H1 (cell line): Measurements from ENCODE around the gene TLE1. TPM values are rescaled to one million over a fixed set of nuclear protein-coding genes. Genes with fewer than 3 reads are reported as not detected.

ENCODE experiments used
- CTBP2 ChIP-seq: IDR thresholded peaks from 2 replicates; pipeline ENCODE4 v1.7.0; 2011; ENCODE audit warnings: borderline replicate concordance, mild to moderate bottlenecking, moderate library complexity, mixed read lengths, low read length; ENCODE audit not compliant: insufficient read depth, insufficient read length
- MAFK ChIP-seq: IDR thresholded peaks from 2 replicates; pipeline ENCODE4 v1.6.1; 2012; ENCODE audit warnings: low read depth, mild to moderate bottlenecking, improper control_type of control experiment, low read length
- polyA plus RNA-seq, 7 experiments: library from polyadenylated mRNA; depleted of rRNA in 3 of 7; stranded (reverse) in 5 of 7; unstranded in 2 of 7; fragments of >200 nt in 5 of 7; fragments of 200-250 nt in 2 of 7; gene quantifications; 1 replicate in 5 of 7; 2 replicates in 1 of 7; 4 replicates in 1 of 7; pipeline versions ENCODE4 v1.2.1 to v1.2.3, GENCODE V29; 2011 to 2013; ENCODE audit warnings: missing spikeins in 2 of 7, mixed read lengths in 2 of 7
- total RNA-seq: library from RNA; stranded (reverse); fragmentation: NEBNext Ultra II Directional; extraction: Animal tissue kit (Norgen Biotek cat#: 25700); gene quantifications from 2 replicates; pipeline ENCODE4 v1.2.1, GENCODE V29; 2021

The TLE1 gene
- total and polyA plus RNA-seq, 2 of the 8 experiments (the other 6 are each of a cell fraction or from before 2014, with no cell fraction given): 81.8 to 91.6 TPM

GRCh38 chr9:81591791-81592190 is 97.6 kb downstream of the TLE1 start (continued):
- no peak for TF ChIP-seq CTBP2
- TF ChIP-seq MAFK: no peak
